ENCODE data around the gene PCGF3. TPM values are rescaled to one million over a fixed set of nuclear protein-coding genes. Genes with fewer than 3 reads are reported as not detected.
"Not testable (repeated sequence)": the region's sequence is repeated elsewhere in the genome, so short reads cannot be mapped to it uniquely, and the experiment has no call there.

Gene PCGF3
- total and polyA plus RNA-seq, 3 experiments from 2014 or later = 4.8 to 26.1 (median 24.7) TPM

GRCh38 chr4:803884-804283 lies 98.3 kb downstream of the PCGF3 start:
- Mint-ChIP-seq H3K27me3 (peaks cover 5 to 31% of the 10 kb centered on the region in 2 donors), H3K9me3 (peaks cover 0 to 3% (median 0%) of the 10 kb centered on the region in 5 donors), H3K27ac (no peak overlapping the region), H3K4me3 (no peak overlapping the region), H3K36me3 (no peaks in the 10 kb centered on the region), H3K4me1 (peaks cover 10 to 12% (median 11%) of the 10 kb centered on the region in 3 donors)
- ChIA-PET CTCF (no interaction called here), POLR2A (no interaction called here)
- no peaks in the 10 kb centered on the region for H3K27me3 ChIP-seq (ENCODE audit: insufficient read depth, low read length, poor library complexity, severe bottlenecking)
- no peak for DNase-seq
- H3K4me1 ChIP-seq (ENCODE audit: insufficient read depth, low read length) = peaks cover 5% of the 10 kb centered on the region
- H3K9me3 ChIP-seq (ENCODE audit: low read length) = no peaks in the 10 kb centered on the region
- H3K36me3 ChIP-seq (ENCODE audit: insufficient read depth, low read length) = no peaks in the 10 kb centered on the region
- no peak overlapping the region for H3K27ac ChIP-seq (ENCODE audit: low read depth, low read length)
- no peak overlapping the region for H3K4me3 ChIP-seq (ENCODE audit: low read length)

- peaks cover 3 to 4% (median 4%) of the 10 kb centered on the region in 3 donors for H3K4me1 Mint-ChIP-seq
- Histone ChIP-seq H3K36me3 (ENCODE audit: insufficient read depth, low read length) (no peaks in the 10 kb centered on the region), H3K4me3 (ENCODE audit: low read length) (no peak overlapping the region), H3K9me3 (ENCODE audit: low read length) (no peaks in the 10 kb centered on the region), H3K27ac (ENCODE audit: low read depth, low read length) (no peak overlapping the region), H3K4me1 (ENCODE audit: insufficient read depth, low read length) (no peaks in the 10 kb centered on the region), H3K27me3 (ENCODE audit: insufficient read depth, low read length, poor library complexity, severe bottlenecking) (no peaks in the 10 kb centered on the region)
- H3K27ac Mint-ChIP-seq = no peak overlapping the region
- H3K9me3 Mint-ChIP-seq = peaks cover 0 to 3% (median 0%) of the 10 kb centered on the region in 5 donors
- no peak overlapping the region for H3K4me3 Mint-ChIP-seq
- ChIA-PET POLR2A (no interaction called here), CTCF (no interaction called here)
- DNase-seq = peak in 1 of 5 donors; percentile 25
- no peaks in the 10 kb centered on the region for H3K36me3 Mint-ChIP-seq
- H3K27me3 Mint-ChIP-seq = peaks cover 3 to 31% of the 10 kb centered on the region in 2 donors
Observed at GRCh38 chr4:804804-805203, 99.2 kb downstream of the PCGF3 start.

DNA sequence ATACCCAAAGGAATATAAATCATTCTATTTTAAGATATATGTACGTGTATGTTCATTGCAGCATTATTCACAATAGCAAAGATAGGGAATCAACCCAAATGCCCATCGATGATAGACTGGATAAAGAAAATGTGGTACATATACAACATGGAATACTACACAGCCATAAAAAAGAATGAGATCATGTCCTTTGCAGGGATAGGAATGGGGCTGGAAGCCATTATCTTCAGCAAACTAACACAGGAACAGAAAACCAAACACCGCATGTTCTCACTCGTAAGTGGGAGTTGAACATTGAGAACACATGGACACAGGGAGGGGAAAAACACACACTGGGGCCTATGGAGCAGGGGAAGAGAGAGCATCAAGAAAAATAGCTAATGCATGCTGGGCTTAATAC lies 101.3 kb downstream of the PCGF3 start:
- peaks cover 3 to 39% of the 10 kb centered on the region in 2 donors for H3K27me3 Mint-ChIP-seq
- H3K27ac Mint-ChIP-seq; POLR2A ChIA-PET; H3K4me3 ChIP-seq (ENCODE audit: low read length); H3K36me3 Mint-ChIP-seq; H3K27me3 ChIP-seq (ENCODE audit: insufficient read depth, low read length, poor library complexity, severe bottlenecking); H3K4me1 Mint-ChIP-seq; H3K9me3 ChIP-seq (ENCODE audit: low read length); DNase-seq; H3K27ac ChIP-seq (ENCODE audit: low read depth, low read length); H3K4me3 Mint-ChIP-seq; H3K9me3 Mint-ChIP-seq; H3K36me3 ChIP-seq (ENCODE audit: insufficient read depth, low read length); H3K4me1 ChIP-seq (ENCODE audit: insufficient read depth, low read length); CTCF ChIA-PET: not testable (repeated sequence)

- no peaks in the 10 kb centered on the region for H3K36me3 Mint-ChIP-seq
Observed at GRCh38 chr4:807792-808191, 102.2 kb downstream of the PCGF3 start.

DNA sequence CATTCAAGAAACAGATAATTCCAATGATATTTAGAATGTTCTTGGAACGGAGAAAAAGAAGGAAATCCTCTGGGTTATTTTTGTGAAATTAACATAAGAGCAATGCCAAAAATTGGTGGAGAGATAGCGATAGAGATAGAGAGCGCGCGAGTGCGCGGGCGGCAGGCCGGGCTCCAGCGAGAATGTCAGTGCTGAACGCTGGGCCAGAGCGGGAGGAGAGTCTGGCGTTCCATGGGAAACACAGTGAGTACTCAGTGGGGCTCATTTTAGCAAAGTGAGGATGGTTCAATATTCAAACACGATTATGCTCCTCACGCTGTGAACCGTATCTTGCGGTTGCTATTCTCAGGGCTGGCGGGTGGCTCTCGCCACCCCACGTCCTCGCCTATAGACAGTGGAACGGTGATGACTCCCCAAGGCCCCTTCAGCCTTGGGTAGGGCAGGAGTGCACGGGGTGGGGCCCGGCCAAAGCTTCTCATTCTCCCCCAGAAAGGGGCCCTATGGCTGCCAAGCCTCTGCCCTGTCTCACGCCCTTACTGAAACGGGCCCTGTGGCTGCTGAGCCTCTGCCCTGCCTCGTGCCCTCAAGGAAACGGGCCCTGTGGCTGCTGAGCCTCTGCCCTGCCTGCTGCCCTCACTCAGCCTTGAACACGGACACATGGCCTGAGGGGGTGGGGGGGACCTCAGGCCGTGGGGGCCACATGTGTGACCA lies 103.4 kb downstream of the PCGF3 start:
- Mint-ChIP-seq H3K9me3 (peaks cover 0 to 3% (median 0%) of the 10 kb centered on the region in 5 donors), H3K36me3 (no peaks in the 10 kb centered on the region), H3K4me1 (no peaks in the 10 kb centered on the region), H3K4me3 (no peak overlapping the region), H3K27me3 (peaks cover 17 to 49% of the 10 kb centered on the region in 2 donors), H3K27ac (no peak overlapping the region)
- Histone ChIP-seq H3K27ac (ENCODE audit: low read depth, low read length) (no peak overlapping the region), H3K27me3 (ENCODE audit: insufficient read depth, low read length, poor library complexity, severe bottlenecking) (no peaks in the 10 kb centered on the region), H3K4me3 (ENCODE audit: low read length) (no peak overlapping the region), H3K9me3 (ENCODE audit: low read length) (no peaks in the 10 kb centered on the region), H3K4me1 (ENCODE audit: insufficient read depth, low read length) (no peaks in the 10 kb centered on the region), H3K36me3 (ENCODE audit: insufficient read depth, low read length) (no peaks in the 10 kb centered on the region)
- DNase-seq = no peak
- ChIA-PET POLR2A (no interaction called here), CTCF (no interaction called here)

More at GRCh38 chr4:807792-808191, 102.2 kb downstream of the PCGF3 start:
- Histone ChIP-seq H3K4me1 (ENCODE audit: insufficient read depth, low read length) (no peaks in the 10 kb centered on the region), H3K4me3 (ENCODE audit: low read length) (no peak overlapping the region), H3K27me3 (ENCODE audit: insufficient read depth, low read length, poor library complexity, severe bottlenecking) (no peaks in the 10 kb centered on the region), H3K9me3 (ENCODE audit: low read length) (no peaks in the 10 kb centered on the region), H3K27ac (ENCODE audit: low read depth, low read length) (no peak overlapping the region), H3K36me3 (ENCODE audit: insufficient read depth, low read length) (no peaks in the 10 kb centered on the region)
- H3K27me3 Mint-ChIP-seq = peaks cover 12 to 43% of the 10 kb centered on the region in 2 donors
- H3K27ac Mint-ChIP-seq = no peak overlapping the region
- no peak for DNase-seq
- no peak overlapping the region for H3K4me3 Mint-ChIP-seq
- ChIA-PET POLR2A (no interaction called here), CTCF (no interaction called here)
- peaks cover 0 to 3% (median 0%) of the 10 kb centered on the region in 5 donors for H3K9me3 Mint-ChIP-seq
- no peaks in the 10 kb centered on the region for H3K4me1 Mint-ChIP-seq

- H3K4me1 Mint-ChIP-seq = no peaks in the 10 kb centered on the region
- POLR2A ChIA-PET = no interaction called here
- Histone ChIP-seq H3K9me3 (ENCODE audit: low read length) (no peaks in the 10 kb centered on the region), H3K27me3 (ENCODE audit: insufficient read depth, low read length, poor library complexity, severe bottlenecking) (no peaks in the 10 kb centered on the region), H3K27ac (ENCODE audit: low read depth, low read length) (no peak overlapping the region), H3K4me1 (ENCODE audit: insufficient read depth, low read length) (no peaks in the 10 kb centered on the region), H3K4me3 (ENCODE audit: low read length) (no peak overlapping the region), H3K36me3 (ENCODE audit: insufficient read depth, low read length) (no peaks in the 10 kb centered on the region)
- CTCF ChIA-PET = interaction anchor here (1.5 kb wide), 1 partner anchor 173 kb away, joined by 5 read pairs; the partner anchor contains the start of gene IDUA
- peaks cover 37 to 49% of the 10 kb centered on the region in 2 donors for H3K27me3 Mint-ChIP-seq
- peaks cover 0 to 2% (median 0%) of the 10 kb centered on the region in 5 donors for H3K9me3 Mint-ChIP-seq
- no peak overlapping the region for H3K4me3 Mint-ChIP-seq
- no peak overlapping the region for H3K27ac Mint-ChIP-seq
- no peak for DNase-seq
- H3K36me3 Mint-ChIP-seq = no peaks in the 10 kb centered on the region
Observed at GRCh38 chr4:813900-814299, 108.3 kb downstream of the PCGF3 start.

- peaks cover 38 to 52% of the 10 kb centered on the region in 2 donors for H3K27me3 Mint-ChIP-seq
- CTCF ChIA-PET = interaction anchor here (0.9 to 1.5 kb wide), 2 partner anchors 49 to 172 kb away, joined by 3 to 5 read pairs; partner anchors contain the start of gene IDUA
- no peak for DNase-seq
Observed at GRCh38 chr4:814312-814850, 108.7 kb downstream of the PCGF3 start.

DNA sequence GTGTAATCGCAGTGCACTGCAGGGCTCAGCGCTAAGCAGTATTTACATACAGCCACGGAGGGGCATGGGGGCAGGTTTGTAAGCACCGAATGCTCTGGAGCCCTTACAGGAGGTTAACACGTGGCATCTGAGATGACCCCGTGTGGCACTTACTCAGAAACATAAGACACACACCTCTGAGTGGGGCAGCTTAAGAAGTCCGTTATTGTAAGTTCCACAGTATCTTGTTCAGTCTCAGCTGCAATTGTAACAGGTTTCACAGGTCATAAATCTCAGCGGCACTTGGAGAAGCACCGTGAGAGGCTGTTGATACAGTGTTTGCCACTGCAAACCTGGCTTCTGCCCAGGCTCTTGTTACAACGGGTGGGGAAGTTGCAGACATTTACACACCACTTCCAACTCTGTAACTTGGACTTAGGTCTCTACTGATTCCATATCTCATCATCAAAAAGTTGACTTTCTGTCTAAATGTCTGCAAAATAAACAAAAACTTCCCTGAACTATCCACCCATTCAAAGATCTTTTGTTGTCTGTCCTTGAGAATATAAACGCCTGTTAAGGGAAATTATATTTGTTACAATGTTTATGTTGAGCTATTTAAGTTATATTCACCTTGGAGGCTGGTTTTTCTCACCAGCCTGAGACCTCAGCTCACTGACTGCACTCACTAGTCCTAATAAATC lies 110.0 kb downstream of the PCGF3 start:
- no peak overlapping the region for H3K27ac ChIP-seq (ENCODE audit: low read depth, low read length)
- Mint-ChIP-seq H3K27me3 (peaks cover 41 to 52% of the 10 kb centered on the region in 2 donors), H3K4me3 (no peak overlapping the region), H3K4me1 (no peaks in the 10 kb centered on the region), H3K9me3 (peaks cover 0 to 4% (median 0%) of the 10 kb centered on the region in 5 donors), H3K27ac (no peak overlapping the region), H3K36me3 (no peaks in the 10 kb centered on the region)
- no peaks in the 10 kb centered on the region for H3K4me1 ChIP-seq (ENCODE audit: insufficient read depth, low read length)
- no peaks in the 10 kb centered on the region for H3K36me3 ChIP-seq (ENCODE audit: insufficient read depth, low read length)
- no peak for DNase-seq
- ChIA-PET CTCF (no interaction called here), POLR2A (no interaction called here)
- H3K9me3 ChIP-seq (ENCODE audit: low read length) = no peaks in the 10 kb centered on the region
- H3K4me3 ChIP-seq (ENCODE audit: low read length) = no peak overlapping the region
- no peaks in the 10 kb centered on the region for H3K27me3 ChIP-seq (ENCODE audit: insufficient read depth, low read length, poor library complexity, severe bottlenecking)

More at GRCh38 chr4:814312-814850, 108.7 kb downstream of the PCGF3 start:
- Histone ChIP-seq H3K9me3 (ENCODE audit: low read length) (no peaks in the 10 kb centered on the region), H3K36me3 (ENCODE audit: insufficient read depth, low read length) (no peaks in the 10 kb centered on the region), H3K4me1 (ENCODE audit: insufficient read depth, low read length) (no peaks in the 10 kb centered on the region), H3K27ac (ENCODE audit: low read depth, low read length) (no peak overlapping the region), H3K4me3 (ENCODE audit: low read length) (no peak overlapping the region), H3K27me3 (ENCODE audit: insufficient read depth, low read length, poor library complexity, severe bottlenecking) (no peaks in the 10 kb centered on the region)
- H3K36me3 Mint-ChIP-seq = no peaks in the 10 kb centered on the region
- no peaks in the 10 kb centered on the region for H3K4me1 Mint-ChIP-seq
- H3K4me3 Mint-ChIP-seq = no peak overlapping the region
- H3K27ac Mint-ChIP-seq = no peak overlapping the region
- peaks cover 0 to 2% (median 0%) of the 10 kb centered on the region in 5 donors for H3K9me3 Mint-ChIP-seq
- POLR2A ChIA-PET = no interaction called here

Measured in CD8-positive, alpha-beta memory T cell (primary cell).